Measurements from ENCODE around the gene ALDH18A1. TPM values are rescaled to one million over a fixed set of nuclear protein-coding genes. Genes with fewer than 3 reads are reported as not detected.

ALDH18A1 gene
- total RNA-seq, 4 donors from 2014 or later, result 66.6 to 134 (median 96.5) TPM

GRCh38 chr10:95572131-95572820 is 84.2 kb downstream of the ALDH18A1 start:
- WGBS, 2 donors, result 54 to 69% methylated on average over 7 of the region's 7 CpGs
- TF ChIP-seq POLR2A (IDR thresholded peaks at IDR 0.05) (no peak), CTCF (IDR thresholded peaks at IDR 0.05) (no peak)
- Histone ChIP-seq H3K36me3 (no peaks in the 10 kb centered on the region), H3K27me3 (no peaks in the 10 kb centered on the region), H3K9me3 (no peaks in the 10 kb centered on the region), H3K4me3 (replicated peaks in 1 of 3) (no peak overlapping the region), H3K4me1 (no peaks in the 10 kb centered on the region), H3K27ac (no peak overlapping the region)
- DNase-seq, result no peak
- intact Hi-C loops (cut with DNase I), result no loop called here

- no peak overlapping the region for H3K27ac ChIP-seq
- intact Hi-C loops (cut with DNase I), result no loop called here
Observed at GRCh38 chr10:95571390-95571789, 85.1 kb downstream of the ALDH18A1 start.

DNA sequence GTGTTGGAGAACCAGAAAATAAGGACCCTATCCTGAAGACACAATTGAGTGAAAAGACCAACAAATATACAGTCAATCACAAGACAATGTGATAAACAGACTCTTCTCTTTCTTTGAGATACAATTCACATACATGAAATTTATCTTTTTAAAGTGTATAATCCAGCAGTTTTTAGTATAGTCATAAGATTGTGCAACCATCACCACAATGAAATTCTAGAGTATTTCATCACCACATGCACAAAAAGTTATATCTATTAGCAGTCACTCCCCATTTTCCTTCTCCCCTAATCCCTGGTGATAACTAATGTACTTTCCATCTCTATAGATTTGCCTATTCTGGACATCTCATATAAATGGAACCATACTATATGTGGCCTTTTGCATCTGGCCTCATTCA is 87.1 kb downstream of the ALDH18A1 start:
- intact Hi-C loops (cut with DNase I), result no loop called here
- no peaks in the 10 kb centered on the region for H3K36me3 ChIP-seq
- DNase-seq, result no peak
- H3K9me3 ChIP-seq, result no peaks in the 10 kb centered on the region
- TF ChIP-seq POLR2A (IDR thresholded peaks at IDR 0.05), result no peak
- no peak for TF ChIP-seq CTCF (IDR thresholded peaks at IDR 0.05)
- H3K4me3 ChIP-seq (replicated peaks in 1 of 3), result no peak overlapping the region
- no peaks in the 10 kb centered on the region for H3K27me3 ChIP-seq
- H3K4me1 ChIP-seq, result no peaks in the 10 kb centered on the region
- no peak overlapping the region for H3K27ac ChIP-seq

More at GRCh38 chr10:95571390-95571789, 85.1 kb downstream of the ALDH18A1 start:
- Histone ChIP-seq H3K4me3 (replicated peaks in 1 of 3) (no peak overlapping the region), H3K9me3 (no peaks in the 10 kb centered on the region), H3K27me3 (no peaks in the 10 kb centered on the region), H3K4me1 (no peaks in the 10 kb centered on the region), H3K36me3 (no peaks in the 10 kb centered on the region)
- DNase-seq, result no peak
- WGBS, 2 donors, result 94 to 96% methylated on average over 4 of the region's 4 CpGs
- TF ChIP-seq CTCF (IDR thresholded peaks at IDR 0.05) (no peak), POLR2A (IDR thresholded peaks at IDR 0.05) (no peak)

- DNase-seq, result no peak
- no peak overlapping the region for H3K27ac ChIP-seq
- TF ChIP-seq CTCF (IDR thresholded peaks at IDR 0.05), result no peak
- TF ChIP-seq POLR2A (IDR thresholded peaks at IDR 0.05), result no peak
- intact Hi-C loops (cut with DNase I), result no loop called here
- H3K4me3 ChIP-seq (replicated peaks in 1 of 3), result no peak overlapping the region
- H3K36me3 ChIP-seq, result no peaks in the 10 kb centered on the region
- no peaks in the 10 kb centered on the region for H3K4me1 ChIP-seq
- 82 to 83% methylated on average over 5 of the region's 5 CpGs for WGBS, 2 donors
- no peaks in the 10 kb centered on the region for H3K27me3 ChIP-seq
- no peaks in the 10 kb centered on the region for H3K9me3 ChIP-seq
Observed at GRCh38 chr10:95567903-95568630, 88.4 kb downstream of the ALDH18A1 start.

- TF ChIP-seq POLR2A (IDR thresholded peaks at IDR 0.05) (no peak), CTCF (IDR thresholded peaks at IDR 0.05) (no peak)
- intact Hi-C loops (cut with DNase I), result no loop called here
- H3K36me3 ChIP-seq, result no peaks in the 10 kb centered on the region
- H3K9me3 ChIP-seq, result no peaks in the 10 kb centered on the region
- no peak for DNase-seq
- H3K27ac ChIP-seq, result no peak overlapping the region
- no peaks in the 10 kb centered on the region for H3K27me3 ChIP-seq
- WGBS, 2 donors, result 94 to 95% methylated on average over 6 of the region's 6 CpGs
- H3K4me1 ChIP-seq, result peaks cover 0 to 4% of the 10 kb centered on the region in 2 donors
- no peak overlapping the region for H3K4me3 ChIP-seq (replicated peaks in 1 of 3)
Observed at GRCh38 chr10:95566136-95566535, 90.4 kb downstream of the ALDH18A1 start.

Data from thyroid gland (tissue), 4 donors.